Skeletal muscle satellite cell (primary cell): ENCODE results near the gene GP1BA.

Source experiments
- H3K27me3 ChIP-seq: 2 replicates; pipeline ENCODE4 v1.7.0; 2013; ENCODE audit warnings: low read length; ENCODE audit not compliant: control insufficient read depth, insufficient read depth
- H3K36me3 ChIP-seq: 2 replicates; pipeline ENCODE4 v1.7.0; 2013; ENCODE audit warnings: mild to moderate bottlenecking, control low read depth, low read length; ENCODE audit not compliant: insufficient read depth
- H3K4me1 ChIP-seq: 2 replicates; pipeline ENCODE4 v1.7.0; 2013; ENCODE audit warnings: low read length; ENCODE audit not compliant: control insufficient read depth, insufficient read depth
- H3K4me2 ChIP-seq: 2 replicates; pipeline ENCODE4 v1.7.0; 2013; ENCODE audit warnings: mild to moderate bottlenecking, low read length
- H3K4me3 ChIP-seq: 2 replicates; pipeline ENCODE4 v1.7.0; 2013; ENCODE audit warnings: low read length
- H3K9ac ChIP-seq: 2 replicates; pipeline ENCODE4 v1.7.0; 2013; ENCODE audit warnings: mild to moderate bottlenecking, low read depth, low read length, moderate library complexity
- H3K9me3 ChIP-seq: replicated peaks from 2 replicates; pipeline ENCODE4 v1.7.0; 2013; ENCODE audit warnings: mild to moderate bottlenecking, control low read depth, low read length

GP1BA gene

GRCh38 chr17:4940555-4941318 is 8.7 kb downstream of the GP1BA start:
- Histone ChIP-seq H3K27me3 (no peaks in the 10 kb centered on the region), H3K36me3 (peaks cover 52% of the 10 kb centered on the region), H3K9me3 (no peaks in the 10 kb centered on the region), H3K4me1 (peaks cover 45% of the 10 kb centered on the region), H3K4me2 (peak overlapping the region; percentile 99), H3K4me3 (peak overlapping the region; percentile 90), H3K9ac (peak overlapping the region; percentile 94)

DNA sequence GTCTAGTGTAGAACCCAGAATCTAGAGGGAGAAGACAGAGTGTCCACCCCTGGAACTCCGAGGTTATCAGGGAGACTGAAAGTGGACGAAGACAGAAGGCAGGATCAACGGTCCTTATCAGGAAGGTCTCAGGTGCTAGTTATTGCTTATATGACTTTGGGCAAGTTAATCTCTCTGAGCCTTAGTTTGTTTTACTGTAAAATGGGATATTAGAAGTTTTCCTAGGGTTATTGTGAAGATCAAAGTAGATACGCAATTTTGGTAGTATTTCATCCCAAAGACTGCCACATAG is 9.2 kb downstream of the GP1BA start:
- Histone ChIP-seq H3K27me3 (no peaks in the 10 kb centered on the region), H3K9me3 (no peaks in the 10 kb centered on the region), H3K4me3 (peak overlapping the region; percentile 90), H3K36me3 (peaks cover 52% of the 10 kb centered on the region), H3K9ac (peak overlapping the region; percentile 94), H3K4me2 (peak overlapping the region; percentile 99), H3K4me1 (peaks cover 46% of the 10 kb centered on the region)

- Histone ChIP-seq H3K4me3 (no peak overlapping the region), H3K9me3 (no peaks in the 10 kb centered on the region), H3K36me3 (peaks cover 55% of the 10 kb centered on the region), H3K4me1 (peaks cover 46% of the 10 kb centered on the region), H3K4me2 (no peak overlapping the region), H3K9ac (peak overlapping the region; percentile 13), H3K27me3 (no peaks in the 10 kb centered on the region)
These were observed 10.9 kb downstream of the GP1BA start for GRCh38 chr17:4942760-4943508.

GRCh38 chr17:4944163-4944553 is 12.1 kb downstream of the GP1BA start:
- peak overlapping the region; percentile 92 for H3K4me2 ChIP-seq
- peak overlapping the region; percentile 97 for H3K9ac ChIP-seq
- peaks cover 35% of the 10 kb centered on the region for H3K4me1 ChIP-seq
- H3K4me3 ChIP-seq = no peak overlapping the region
- no peaks in the 10 kb centered on the region for H3K9me3 ChIP-seq
- H3K36me3 ChIP-seq = peaks cover 52% of the 10 kb centered on the region
- H3K27me3 ChIP-seq = no peaks in the 10 kb centered on the region

GRCh38 chr17:4944554-4945175 is 12.6 kb downstream of the GP1BA start:
- no peaks in the 10 kb centered on the region for H3K9me3 ChIP-seq
- H3K4me1 ChIP-seq = peaks cover 34% of the 10 kb centered on the region
- H3K27me3 ChIP-seq = no peaks in the 10 kb centered on the region
- peak overlapping the region; percentile 92 for H3K4me2 ChIP-seq
- peak overlapping the region; percentile 55 for H3K4me3 ChIP-seq
- peak overlapping the region; percentile 97 for H3K9ac ChIP-seq
- H3K36me3 ChIP-seq = peaks cover 52% of the 10 kb centered on the region

DNA sequence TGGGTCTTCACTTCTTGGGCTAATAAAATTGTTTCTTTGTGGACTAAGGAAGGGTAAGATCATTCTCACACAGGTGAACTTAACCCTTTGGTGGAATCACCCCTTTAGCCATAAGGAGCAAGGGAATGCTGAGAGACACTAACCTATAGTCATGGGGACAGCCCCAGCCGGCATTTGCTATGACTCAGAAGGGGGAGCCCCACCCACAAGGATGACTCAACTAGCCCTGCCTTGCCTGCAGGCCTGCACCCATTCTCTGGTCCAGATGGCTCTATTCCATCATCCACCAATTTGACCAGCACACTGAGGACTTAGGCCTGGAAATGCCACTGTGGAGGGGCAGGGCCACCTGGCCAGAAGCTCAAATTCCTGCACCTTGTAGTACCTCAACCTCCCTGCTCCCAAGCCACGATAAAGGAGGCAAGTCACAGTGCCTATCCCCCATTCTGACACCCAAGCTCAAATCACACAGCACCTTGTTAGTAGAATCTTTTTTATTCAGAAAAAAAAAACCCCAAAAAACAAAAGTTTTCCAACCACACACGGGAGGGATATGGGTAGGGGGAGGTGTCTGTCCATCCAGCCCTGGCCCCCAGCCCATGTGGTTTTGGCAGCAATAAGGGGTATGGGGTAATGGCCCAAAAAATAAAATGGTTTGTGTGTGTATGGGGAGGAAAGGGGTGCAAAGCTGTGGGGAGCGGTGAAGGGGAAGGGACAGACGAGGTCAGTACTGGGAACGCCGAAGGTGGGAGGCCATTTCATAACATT is 13.3 kb downstream of the GP1BA start:
- Histone ChIP-seq H3K4me2 (peak overlapping the region; percentile 92), H3K4me1 (peaks cover 38% of the 10 kb centered on the region), H3K9ac (peak overlapping the region; percentile 97), H3K27me3 (no peaks in the 10 kb centered on the region), H3K4me3 (peak overlapping the region; percentile 99), H3K9me3 (no peaks in the 10 kb centered on the region), H3K36me3 (peaks cover 52% of the 10 kb centered on the region)

DNA sequence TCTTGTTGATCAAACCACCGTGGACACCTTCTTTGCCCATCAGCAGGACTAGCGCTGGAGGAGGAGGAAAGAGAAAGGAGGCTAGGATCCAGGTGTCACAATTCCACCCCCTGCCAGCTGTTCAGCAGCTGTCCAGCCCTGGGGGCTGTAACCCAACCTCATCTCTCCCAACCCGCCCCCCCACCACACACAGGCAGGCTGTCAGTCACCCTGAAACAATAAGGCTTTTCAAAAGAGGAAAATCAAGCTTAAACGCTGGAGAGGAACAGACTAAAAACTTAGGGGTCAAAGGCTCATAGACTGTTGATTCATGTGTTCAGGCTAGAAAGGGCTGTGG is 13.8 kb downstream of the GP1BA start:
- peak overlapping the region; percentile 99 for H3K4me3 ChIP-seq
- peak overlapping the region; percentile 92 for H3K4me2 ChIP-seq
- peaks cover 43% of the 10 kb centered on the region for H3K4me1 ChIP-seq
- H3K27me3 ChIP-seq = no peaks in the 10 kb centered on the region
- H3K9ac ChIP-seq = peak overlapping the region; percentile 97
- H3K36me3 ChIP-seq = peaks cover 52% of the 10 kb centered on the region
- H3K9me3 ChIP-seq = no peaks in the 10 kb centered on the region

GRCh38 chr17:4946312-4946976 is 14.4 kb downstream of the GP1BA start:
- Histone ChIP-seq H3K4me1 (peaks cover 43% of the 10 kb centered on the region), H3K27me3 (no peaks in the 10 kb centered on the region), H3K4me3 (peak overlapping the region; percentile 99), H3K36me3 (peaks cover 52% of the 10 kb centered on the region), H3K9me3 (no peaks in the 10 kb centered on the region), H3K4me2 (peak overlapping the region; percentile 92), H3K9ac (peak overlapping the region; percentile 97)

GRCh38 chr17:4947010-4947410 is 14.9 kb downstream of the GP1BA start:
- peaks cover 52% of the 10 kb centered on the region for H3K36me3 ChIP-seq
- peak overlapping the region; percentile 97 for H3K9ac ChIP-seq
- no peaks in the 10 kb centered on the region for H3K9me3 ChIP-seq
- H3K4me2 ChIP-seq = peak overlapping the region; percentile 92
- peak overlapping the region; percentile 99 for H3K4me3 ChIP-seq
- H3K4me1 ChIP-seq = peaks cover 45% of the 10 kb centered on the region
- no peaks in the 10 kb centered on the region for H3K27me3 ChIP-seq

- Histone ChIP-seq H3K27me3 (no peaks in the 10 kb centered on the region), H3K4me3 (peak overlapping the region; percentile 99), H3K9me3 (no peaks in the 10 kb centered on the region), H3K36me3 (peaks cover 48% of the 10 kb centered on the region), H3K9ac (peak overlapping the region; percentile 97), H3K4me2 (peak overlapping the region; percentile 92), H3K4me1 (peaks cover 47% of the 10 kb centered on the region)
These were observed 15.5 kb downstream of the GP1BA start for GRCh38 chr17:4947411-4948165.
